ENCODE measurements around the gene C1RL.

DNA sequence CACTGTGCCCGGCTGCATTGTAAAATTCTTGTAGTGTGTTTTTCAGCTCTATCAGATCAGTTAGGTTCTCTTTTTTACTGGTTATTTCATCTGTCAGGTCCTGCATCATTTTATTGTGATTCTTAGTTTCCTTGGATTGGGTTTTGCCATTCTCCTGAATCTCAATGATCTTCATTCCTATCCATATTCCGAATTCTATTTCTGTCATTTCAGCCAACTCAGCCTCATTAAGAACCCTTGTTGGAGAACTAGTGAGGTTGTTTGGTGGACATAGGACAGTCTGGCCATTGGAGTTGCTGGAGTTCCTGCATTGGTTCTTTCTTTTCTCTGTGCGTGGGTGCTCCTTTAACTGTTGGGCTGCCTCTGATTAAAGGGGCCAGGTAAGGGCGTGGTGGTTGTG is 54.1 kb downstream of the C1RL start:
- TF ChIP-seq RAD21 (IDR thresholded peaks at IDR 0.05; ENCODE audit: low read length): no peak
- TF ChIP-seq, protein P1, sequence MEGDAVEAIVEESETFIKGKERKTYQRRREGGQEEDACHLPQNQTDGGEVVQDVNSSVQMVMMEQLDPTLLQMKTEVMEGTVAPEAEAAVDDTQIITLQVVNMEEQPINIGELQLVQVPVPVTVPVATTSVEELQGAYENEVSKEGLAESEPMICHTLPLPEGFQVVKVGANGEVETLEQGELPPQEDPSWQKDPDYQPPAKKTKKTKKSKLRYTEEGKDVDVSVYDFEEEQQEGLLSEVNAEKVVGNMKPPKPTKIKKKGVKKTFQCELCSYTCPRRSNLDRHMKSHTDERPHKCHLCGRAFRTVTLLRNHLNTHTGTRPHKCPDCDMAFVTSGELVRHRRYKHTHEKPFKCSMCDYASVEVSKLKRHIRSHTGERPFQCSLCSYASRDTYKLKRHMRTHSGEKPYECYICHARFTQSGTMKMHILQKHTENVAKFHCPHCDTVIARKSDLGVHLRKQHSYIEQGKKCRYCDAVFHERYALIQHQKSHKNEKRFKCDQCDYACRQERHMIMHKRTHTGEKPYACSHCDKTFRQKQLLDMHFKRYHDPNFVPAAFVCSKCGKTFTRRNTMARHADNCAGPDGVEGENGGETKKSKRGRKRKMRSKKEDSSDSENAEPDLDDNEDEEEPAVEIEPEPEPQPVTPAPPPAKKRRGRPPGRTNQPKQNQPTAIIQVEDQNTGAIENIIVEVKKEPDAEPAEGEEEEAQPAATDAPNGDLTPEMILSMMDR (conservative IDR thresholded peaks at IDR 0.05; ENCODE audit: low read depth, low read length): no peak
- TF ChIP-seq MXI1 (IDR thresholded peaks at IDR 0.05; ENCODE audit: borderline replicate concordance, low read depth, low read length): no peak
- no peak for TF ChIP-seq POLR2A (IDR thresholded peaks at IDR 0.05; ENCODE audit: low read depth, low read length)
- no peak for TF ChIP-seq CEBPB (IDR thresholded peaks at IDR 0.05; ENCODE audit: low read depth, low read length)
- TF ChIP-seq BHLHE40 (IDR thresholded peaks at IDR 0.05; ENCODE audit: low read depth, low read length): no peak
- TF ChIP-seq CHD1 (IDR thresholded peaks at IDR 0.05; ENCODE audit: low read depth, low read length): no peak
- TF ChIP-seq, protein P2, sequence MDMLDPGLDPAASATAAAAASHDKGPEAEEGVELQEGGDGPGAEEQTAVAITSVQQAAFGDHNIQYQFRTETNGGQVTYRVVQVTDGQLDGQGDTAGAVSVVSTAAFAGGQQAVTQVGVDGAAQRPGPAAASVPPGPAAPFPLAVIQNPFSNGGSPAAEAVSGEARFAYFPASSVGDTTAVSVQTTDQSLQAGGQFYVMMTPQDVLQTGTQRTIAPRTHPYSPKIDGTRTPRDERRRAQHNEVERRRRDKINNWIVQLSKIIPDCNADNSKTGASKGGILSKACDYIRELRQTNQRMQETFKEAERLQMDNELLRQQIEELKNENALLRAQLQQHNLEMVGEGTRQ (IDR thresholded peaks at IDR 0.05; ENCODE audit: low read depth, low read length): no peak
- no peak for TF ChIP-seq RCOR1 (IDR thresholded peaks at IDR 0.05; ENCODE audit: insufficient replicate concordance, low read length)
- TF ChIP-seq MAFK (IDR thresholded peaks at IDR 0.05; ENCODE audit: low read depth, low read length): no peak
- no peak for TF ChIP-seq SMC3 (IDR thresholded peaks at IDR 0.05; ENCODE audit: low read depth, low read length)

All from IMR-90 (cell line).